ENCODE results near the gene SYCP2L.
"Not testable (repeated sequence)": the region's sequence is repeated elsewhere in the genome, so short reads cannot be mapped to it uniquely, and the experiment has no call there.

The SYCP2L gene

GRCh38 chr6:10849901-10850300 is 37.0 kb upstream of the SYCP2L start:
- TF ChIP-seq ZFX (IDR thresholded peaks at IDR 0.05; ENCODE audit: borderline replicate concordance) (no peak), CTCF (IDR thresholded peaks at IDR 0.05) (no peak)
- H3K27ac ChIP-seq = no peak overlapping the region

- H3K27ac ChIP-seq = no peak overlapping the region
- TF ChIP-seq ZFX (IDR thresholded peaks at IDR 0.05; ENCODE audit: borderline replicate concordance) (no peak), CTCF (IDR thresholded peaks at IDR 0.05) (no peak)
Observed at GRCh38 chr6:10850728-10851127, 36.1 kb upstream of the SYCP2L start.

GRCh38 chr6:10852361-10852960 is 34.4 kb upstream of the SYCP2L start:
- no peak overlapping the region for H3K27ac ChIP-seq
- TF ChIP-seq ZFX (IDR thresholded peaks at IDR 0.05; ENCODE audit: borderline replicate concordance) (no peak), CTCF (IDR thresholded peaks at IDR 0.05) (no peak)

- not testable (repeated sequence) for H3K27ac ChIP-seq
Observed at GRCh38 chr6:10853849-10854300, 33.0 kb upstream of the SYCP2L start.

- TF ChIP-seq CTCF (IDR thresholded peaks at IDR 0.05) = no peak
- TF ChIP-seq ZFX (IDR thresholded peaks at IDR 0.05; ENCODE audit: borderline replicate concordance) = no peak
- no peak overlapping the region for H3K27ac ChIP-seq
Observed at GRCh38 chr6:10854922-10855632, 31.8 kb upstream of the SYCP2L start.

GRCh38 chr6:10857259-10857658 is 29.6 kb upstream of the SYCP2L start:
- H3K27ac ChIP-seq = no peak overlapping the region
- TF ChIP-seq CTCF (IDR thresholded peaks at IDR 0.05) = no peak
- no peak for TF ChIP-seq ZFX (IDR thresholded peaks at IDR 0.05; ENCODE audit: borderline replicate concordance)

- TF ChIP-seq CTCF (IDR thresholded peaks at IDR 0.05) (no peak), ZFX (IDR thresholded peaks at IDR 0.05; ENCODE audit: borderline replicate concordance) (no peak)
Observed at GRCh38 chr6:10861086-10861485, 25.8 kb upstream of the SYCP2L start.

More at GRCh38 chr6:10861086-10861485, 25.8 kb upstream of the SYCP2L start:
- no peak overlapping the region for H3K27ac ChIP-seq
